ENCODE data around the gene NLGN1.
"Not testable (repeated sequence)": the region's sequence is repeated elsewhere in the genome, so short reads cannot be mapped to it uniquely, and the experiment has no call there.

Gene NLGN1

GRCh38 chr3:173588556-173588955, 191.0 kb downstream of the NLGN1 start:
- TF ChIP-seq ZFX (IDR thresholded peaks at IDR 0.05; ENCODE audit: borderline replicate concordance), result no peak
- TF ChIP-seq, protein P1, sequence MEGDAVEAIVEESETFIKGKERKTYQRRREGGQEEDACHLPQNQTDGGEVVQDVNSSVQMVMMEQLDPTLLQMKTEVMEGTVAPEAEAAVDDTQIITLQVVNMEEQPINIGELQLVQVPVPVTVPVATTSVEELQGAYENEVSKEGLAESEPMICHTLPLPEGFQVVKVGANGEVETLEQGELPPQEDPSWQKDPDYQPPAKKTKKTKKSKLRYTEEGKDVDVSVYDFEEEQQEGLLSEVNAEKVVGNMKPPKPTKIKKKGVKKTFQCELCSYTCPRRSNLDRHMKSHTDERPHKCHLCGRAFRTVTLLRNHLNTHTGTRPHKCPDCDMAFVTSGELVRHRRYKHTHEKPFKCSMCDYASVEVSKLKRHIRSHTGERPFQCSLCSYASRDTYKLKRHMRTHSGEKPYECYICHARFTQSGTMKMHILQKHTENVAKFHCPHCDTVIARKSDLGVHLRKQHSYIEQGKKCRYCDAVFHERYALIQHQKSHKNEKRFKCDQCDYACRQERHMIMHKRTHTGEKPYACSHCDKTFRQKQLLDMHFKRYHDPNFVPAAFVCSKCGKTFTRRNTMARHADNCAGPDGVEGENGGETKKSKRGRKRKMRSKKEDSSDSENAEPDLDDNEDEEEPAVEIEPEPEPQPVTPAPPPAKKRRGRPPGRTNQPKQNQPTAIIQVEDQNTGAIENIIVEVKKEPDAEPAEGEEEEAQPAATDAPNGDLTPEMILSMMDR (IDR thresholded peaks at IDR 0.05), result no peak
- H3K27ac ChIP-seq, result no peak overlapping the region

DNA sequence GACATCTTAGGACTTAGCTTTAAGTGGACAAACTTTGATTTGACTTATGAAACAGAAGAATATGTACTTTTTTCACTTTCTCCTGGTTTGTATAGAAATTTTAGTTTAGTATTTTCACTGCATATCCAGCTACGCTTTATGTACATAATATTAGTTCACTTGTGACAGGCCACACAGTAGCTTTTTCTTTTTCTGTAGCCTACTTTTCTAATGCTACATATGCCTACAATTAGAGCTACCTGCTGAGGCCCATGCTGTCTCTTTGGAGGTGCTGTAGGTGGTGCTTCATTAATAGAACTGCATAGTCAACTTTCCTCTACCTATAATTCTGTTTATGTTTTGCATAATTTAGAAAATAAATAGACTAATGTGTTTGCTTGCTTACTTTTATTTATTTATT, 191.6 kb downstream of the NLGN1 start:
- no peak for TF ChIP-seq ZFX (IDR thresholded peaks at IDR 0.05; ENCODE audit: borderline replicate concordance)
- TF ChIP-seq, protein P1 (IDR thresholded peaks at IDR 0.05), result no peak
- H3K27ac ChIP-seq, result no peak overlapping the region

GRCh38 chr3:173591401-173591800, 193.9 kb downstream of the NLGN1 start:
- no peak overlapping the region for H3K27ac ChIP-seq
- no peak for TF ChIP-seq ZFX (IDR thresholded peaks at IDR 0.05; ENCODE audit: borderline replicate concordance)
- TF ChIP-seq, protein P1 (IDR thresholded peaks at IDR 0.05), result no peak

DNA sequence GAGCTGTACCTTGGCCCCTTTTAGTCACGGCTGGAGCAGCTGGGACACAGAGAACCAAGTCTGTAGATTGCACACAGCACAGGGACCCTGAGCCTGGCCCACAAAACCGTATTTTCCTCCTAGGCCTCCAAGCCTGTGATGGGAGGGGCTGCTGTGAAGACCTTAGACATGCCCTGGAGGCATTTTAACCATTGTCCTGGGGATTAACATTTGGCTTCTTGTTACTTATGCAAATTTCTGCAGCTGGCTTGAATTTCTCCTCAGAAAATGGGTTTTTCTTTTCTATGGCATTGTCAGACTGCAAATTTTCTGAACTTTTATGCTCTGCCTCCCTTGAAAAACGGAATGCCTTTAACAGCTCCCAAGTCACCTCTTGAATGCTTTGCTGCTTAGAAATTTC, 197.3 kb downstream of the NLGN1 start:
- H3K27ac ChIP-seq, result not testable (repeated sequence)

- peak overlapping the region; percentile 19; the same call in 1 of the 2 replicates for H3K27ac ChIP-seq
- TF ChIP-seq ZFX (IDR thresholded peaks at IDR 0.05; ENCODE audit: borderline replicate concordance), result no peak
- TF ChIP-seq, protein P1 (IDR thresholded peaks at IDR 0.05), result no peak
These were observed 202.1 kb downstream of the NLGN1 start for GRCh38 chr3:173599673-173600072.

- no peak overlapping the region for H3K27ac ChIP-seq
- TF ChIP-seq, protein P1 (IDR thresholded peaks at IDR 0.05), result no peak
- no peak for TF ChIP-seq ZFX (IDR thresholded peaks at IDR 0.05; ENCODE audit: borderline replicate concordance)
These were observed 217.0 kb downstream of the NLGN1 start for GRCh38 chr3:173614522-173614921.

- no peak for TF ChIP-seq ZFX (IDR thresholded peaks at IDR 0.05; ENCODE audit: borderline replicate concordance)
- TF ChIP-seq, protein P1 (IDR thresholded peaks at IDR 0.05), result no peak
These were observed 218.1 kb downstream of the NLGN1 start for GRCh38 chr3:173615661-173616060.

DNA sequence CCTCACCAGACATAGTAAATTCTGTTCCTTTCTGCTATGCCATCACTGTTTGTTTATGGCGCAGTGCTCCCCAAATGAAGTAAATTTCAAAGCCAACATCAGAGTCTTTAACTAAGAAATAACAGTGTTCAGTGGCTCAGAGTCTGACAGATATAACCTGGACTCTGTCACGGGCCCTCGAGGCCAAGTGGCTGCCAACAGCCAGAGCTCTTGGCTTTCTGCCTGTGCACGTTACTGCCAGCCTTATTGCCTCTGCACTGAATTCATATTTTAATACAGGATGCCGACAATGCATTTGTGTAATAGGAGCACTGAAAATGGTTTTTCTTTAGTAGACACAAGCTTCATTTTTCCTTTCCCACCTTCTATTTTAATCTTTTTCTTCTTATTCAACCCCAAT, 219.9 kb downstream of the NLGN1 start:
- H3K27ac ChIP-seq, result no peak overlapping the region
- no peak for TF ChIP-seq ZFX (IDR thresholded peaks at IDR 0.05; ENCODE audit: borderline replicate concordance)
- TF ChIP-seq, protein P1 (IDR thresholded peaks at IDR 0.05), result no peak

More at GRCh38 chr3:173615661-173616060, 218.1 kb downstream of the NLGN1 start:
- H3K27ac ChIP-seq, result no peak overlapping the region
